Measurements from ENCODE around the gene PSMD14.
A peak's percentile ranks its signal among the peaks of the same experiment; 100 is the strongest.

Gene PSMD14

GRCh38 chr2:161386228-161386824, 78.1 kb downstream of the PSMD14 start:
- no peak for DNase-seq

- no peak for DNase-seq
Observed at GRCh38 chr2:161388146-161388779, 80.0 kb downstream of the PSMD14 start.

GRCh38 chr2:161391737-161392506, 83.7 kb downstream of the PSMD14 start:
- DNase-seq: no peak

GRCh38 chr2:161400076-161400475, 91.9 kb downstream of the PSMD14 start:
- DNase-seq: no peak

GRCh38 chr2:161402297-161402696, 94.1 kb downstream of the PSMD14 start:
- no peak for DNase-seq

GRCh38 chr2:161406316-161406715, 98.1 kb downstream of the PSMD14 start:
- DNase-seq: no peak

- DNase-seq: no peak
Observed at GRCh38 chr2:161407597-161407996, 99.4 kb downstream of the PSMD14 start.

- no peak for DNase-seq
Observed at GRCh38 chr2:161409308-161409907, 101.2 kb downstream of the PSMD14 start.

- DNase-seq: no peak
Observed at GRCh38 chr2:161412346-161412745, 104.1 kb downstream of the PSMD14 start.

GRCh38 chr2:161414042-161415033, 106.1 kb downstream of the PSMD14 start:
- peak; percentile 56 for DNase-seq

- DNase-seq: no peak
Observed at GRCh38 chr2:161415034-161415986, 107.1 kb downstream of the PSMD14 start.

- DNase-seq: no peak
Observed at GRCh38 chr2:161415987-161416707, 107.9 kb downstream of the PSMD14 start, which contains the start of gene TBR1. TBR1 (plus strand) TSS chr2:161416297; CDS start chr2:161416411, 114 bp downstream.

- DNase-seq: no peak
Observed at GRCh38 chr2:161416708-161417437, 108.6 kb downstream of the PSMD14 start.

- DNase-seq: no peak
Observed at GRCh38 chr2:161417438-161418274, 109.4 kb downstream of the PSMD14 start.

- DNase-seq: no peak
Observed at GRCh38 chr2:161418275-161418714, 110.1 kb downstream of the PSMD14 start.

GRCh38 chr2:161418715-161419637, 110.8 kb downstream of the PSMD14 start:
- no peak for DNase-seq

GRCh38 chr2:161419638-161420190, 111.5 kb downstream of the PSMD14 start:
- DNase-seq: no peak
